HUES48 (cell line): ENCODE measurements around the gene VGLL4.

ENCODE experiments used
- H3K27ac ChIP-seq: one replicate; pipeline ENCODE4 v1.7.0; 2013; ENCODE audit warnings: low read depth, low read length, inconsistent platforms
- H3K27me3 ChIP-seq: 2 replicates; pipeline ENCODE4 v1.6.1; 2013; ENCODE audit warnings: mild to moderate bottlenecking, low read length; ENCODE audit not compliant: control insufficient read depth, insufficient read depth
- H3K36me3 ChIP-seq: 2 replicates; pipeline ENCODE4 v1.6.1; 2013; ENCODE audit warnings: low read length; ENCODE audit not compliant: control insufficient read depth, insufficient read depth
- H3K4me1 ChIP-seq: 2 replicates; pipeline ENCODE4 v1.6.1; 2013; ENCODE audit warnings: mild to moderate bottlenecking, low read length; ENCODE audit not compliant: control insufficient read depth, insufficient read depth
- H3K4me3 ChIP-seq: 2 replicates; pipeline ENCODE4 v1.5.1; 2013; ENCODE audit warnings: mild to moderate bottlenecking, low read depth, low read length
- H3K9ac ChIP-seq: 2 replicates; pipeline ENCODE4 v1.6.1; 2013; ENCODE audit warnings: mild to moderate bottlenecking, low read depth, low read length, moderate library complexity
- H3K9me3 ChIP-seq: 2 replicates; pipeline ENCODE4 v1.6.1; 2013; ENCODE audit warnings: low read length; ENCODE audit not compliant: control insufficient read depth, insufficient read depth

The VGLL4 gene

GRCh38 chr3:11563159-11563864 is 80.4 kb downstream of the VGLL4 start:
- Histone ChIP-seq H3K4me1 (no peaks in the 10 kb centered on the region), H3K27ac (no peak overlapping the region), H3K4me3 (no peak overlapping the region), H3K9me3 (no peaks in the 10 kb centered on the region), H3K36me3 (peaks cover 35% of the 10 kb centered on the region), H3K27me3 (no peaks in the 10 kb centered on the region), H3K9ac (no peak overlapping the region)

GRCh38 chr3:11562277-11562881 is 81.3 kb downstream of the VGLL4 start:
- no peak overlapping the region for H3K27ac ChIP-seq
- no peak overlapping the region for H3K4me3 ChIP-seq
- peaks cover 43% of the 10 kb centered on the region for H3K36me3 ChIP-seq

GRCh38 chr3:11560746-11561145 is 83.0 kb downstream of the VGLL4 start:
- Histone ChIP-seq H3K27ac (no peak overlapping the region), H3K36me3 (peaks cover 56% of the 10 kb centered on the region), H3K4me1 (0 out of 2 replicates have a peak, but pooled peaks cover 2% of the 10 kb centered on the region), H3K9ac (no peak overlapping the region), H3K9me3 (no peaks in the 10 kb centered on the region), H3K4me3 (no peak overlapping the region), H3K27me3 (no peaks in the 10 kb centered on the region)

More at GRCh38 chr3:11562277-11562881, 81.3 kb downstream of the VGLL4 start:
- Histone ChIP-seq H3K4me1 (0 out of 2 replicates have a peak, but pooled peaks cover under 1% of the 10 kb centered on the region), H3K9ac (no peak overlapping the region), H3K27me3 (no peaks in the 10 kb centered on the region), H3K9me3 (no peaks in the 10 kb centered on the region)

GRCh38 chr3:11559816-11560633 is 83.7 kb downstream of the VGLL4 start:
- Histone ChIP-seq H3K27ac (no peak overlapping the region), H3K4me3 (no peak overlapping the region), H3K4me1 (0 out of 2 replicates have a peak, but pooled peaks cover 2% of the 10 kb centered on the region), H3K9ac (no peak overlapping the region), H3K27me3 (no peaks in the 10 kb centered on the region), H3K36me3 (peaks cover 60% of the 10 kb centered on the region), H3K9me3 (no peaks in the 10 kb centered on the region)

GRCh38 chr3:11558918-11559815 is 84.5 kb downstream of the VGLL4 start:
- H3K4me3 ChIP-seq: no peak overlapping the region
- peaks cover 56% of the 10 kb centered on the region for H3K36me3 ChIP-seq
- 0 out of 2 replicates have a peak, but pooled peaks cover 2% of the 10 kb centered on the region for H3K4me1 ChIP-seq
- H3K9me3 ChIP-seq: no peaks in the 10 kb centered on the region
- H3K27me3 ChIP-seq: no peaks in the 10 kb centered on the region
- no peak overlapping the region for H3K9ac ChIP-seq
- H3K27ac ChIP-seq: no peak overlapping the region

GRCh38 chr3:11558411-11558903 is 85.3 kb downstream of the VGLL4 start:
- no peak overlapping the region for H3K9ac ChIP-seq

GRCh38 chr3:11558002-11558401 is 85.7 kb downstream of the VGLL4 start:
- H3K9ac ChIP-seq: no peak overlapping the region
- H3K4me3 ChIP-seq: no peak overlapping the region
- no peaks in the 10 kb centered on the region for H3K9me3 ChIP-seq
- H3K36me3 ChIP-seq: peaks cover 49% of the 10 kb centered on the region
- 0 out of 2 replicates have a peak, but pooled peaks cover 2% of the 10 kb centered on the region for H3K4me1 ChIP-seq
- H3K27me3 ChIP-seq: no peaks in the 10 kb centered on the region
- H3K27ac ChIP-seq: no peak overlapping the region

More at GRCh38 chr3:11558411-11558903, 85.3 kb downstream of the VGLL4 start:
- Histone ChIP-seq H3K36me3 (peaks cover 53% of the 10 kb centered on the region), H3K27me3 (no peaks in the 10 kb centered on the region), H3K27ac (no peak overlapping the region), H3K4me1 (0 out of 2 replicates have a peak, but pooled peaks cover 2% of the 10 kb centered on the region), H3K4me3 (no peak overlapping the region), H3K9me3 (no peaks in the 10 kb centered on the region)

- Histone ChIP-seq H3K27me3 (no peaks in the 10 kb centered on the region), H3K9me3 (no peaks in the 10 kb centered on the region), H3K4me1 (0 out of 2 replicates have a peak, but pooled peaks cover 2% of the 10 kb centered on the region), H3K27ac (no peak overlapping the region), H3K36me3 (peaks cover 42% of the 10 kb centered on the region), H3K9ac (no peak overlapping the region), H3K4me3 (no peak overlapping the region)
Measured at GRCh38 chr3:11556851-11557644, 86.7 kb downstream of the VGLL4 start.

GRCh38 chr3:11555881-11556633 is 87.7 kb downstream of the VGLL4 start:
- Histone ChIP-seq H3K27ac (no peak overlapping the region), H3K9me3 (no peaks in the 10 kb centered on the region), H3K27me3 (no peaks in the 10 kb centered on the region), H3K4me3 (no peak overlapping the region), H3K4me1 (0 out of 2 replicates have a peak, but pooled peaks cover 2% of the 10 kb centered on the region), H3K36me3 (peaks cover 42% of the 10 kb centered on the region), H3K9ac (no peak overlapping the region)
